Measurements from ENCODE around the gene DISC1. TPM values are rescaled to one million over a fixed set of nuclear protein-coding genes. Genes with fewer than 3 reads are reported as not detected.

Gene DISC1
- total RNA-seq, 1 experiment from 2014 or later = 1.8 TPM

GRCh38 chr1:231770506-231771175, 144.1 kb downstream of the DISC1 start:
- no peaks in the 10 kb centered on the region for H3K27me3 ChIP-seq (replicated peaks; ENCODE audit: insufficient read depth, low read depth, low read length, poor library complexity)

GRCh38 chr1:231774719-231775335, 148.2 kb downstream of the DISC1 start:
- DNase-seq (ENCODE audit: low spot score) = no peak
- intact Hi-C loops (cut with micrococcal nuclease; ENCODE audit: unreplicated experiment) = no loop called here
- no peaks in the 10 kb centered on the region for H3K4me1 ChIP-seq (ENCODE audit: insufficient read depth, low read length, poor library complexity, severe bottlenecking)
- H3K36me3 ChIP-seq (ENCODE audit: insufficient read depth, low read length, poor library complexity, severe bottlenecking) = no peaks in the 10 kb centered on the region
- H3K9me3 ChIP-seq (ENCODE audit: low read depth, low read length, poor library complexity, severe bottlenecking) = no peaks in the 10 kb centered on the region
- ChIA-PET CTCF (no interaction called here), POLR2A (ENCODE audit: low non-redundant PET) (no interaction called here)
- no peak overlapping the region for H3K4me3 ChIP-seq (ENCODE audit: low read depth, low read length, poor library complexity, severe bottlenecking)
- TF ChIP-seq EZH2 (IDR thresholded peaks at IDR 0.05; ENCODE audit: borderline replicate concordance, low read depth, low read length, poor library complexity, severe bottlenecking) = no peak
- TF ChIP-seq CTCF (conservative IDR thresholded peaks at IDR 0.05; ENCODE audit: low read depth, low read length) = no peak
- H3K27ac ChIP-seq (ENCODE audit: low read depth, low read length, poor library complexity, severe bottlenecking) = no peak overlapping the region
- no TSS peak for BruUV-seq (replicated peaks)
- H3K27me3 ChIP-seq (replicated peaks; ENCODE audit: insufficient read depth, low read depth, low read length, poor library complexity) = no peaks in the 10 kb centered on the region

More at GRCh38 chr1:231770506-231771175, 144.1 kb downstream of the DISC1 start:
- no TSS peak for BruUV-seq (replicated peaks)
- ChIA-PET CTCF (no interaction called here), POLR2A (ENCODE audit: low non-redundant PET) (no interaction called here)
- TF ChIP-seq CTCF (conservative IDR thresholded peaks at IDR 0.05; ENCODE audit: low read depth, low read length) = no peak
- TF ChIP-seq EZH2 (IDR thresholded peaks at IDR 0.05; ENCODE audit: borderline replicate concordance, low read depth, low read length, poor library complexity, severe bottlenecking) = no peak
- H3K9me3 ChIP-seq (ENCODE audit: low read depth, low read length, poor library complexity, severe bottlenecking) = no peaks in the 10 kb centered on the region
- intact Hi-C loops (cut with micrococcal nuclease; ENCODE audit: unreplicated experiment) = no loop called here
- DNase-seq (ENCODE audit: low spot score) = no peak
- H3K27ac ChIP-seq (ENCODE audit: low read depth, low read length, poor library complexity, severe bottlenecking) = no peak overlapping the region
- no peak overlapping the region for H3K4me3 ChIP-seq (ENCODE audit: low read depth, low read length, poor library complexity, severe bottlenecking)
- H3K36me3 ChIP-seq (ENCODE audit: insufficient read depth, low read length, poor library complexity, severe bottlenecking) = no peaks in the 10 kb centered on the region
- H3K4me1 ChIP-seq (ENCODE audit: insufficient read depth, low read length, poor library complexity, severe bottlenecking) = no peaks in the 10 kb centered on the region

GRCh38 chr1:231776010-231776756, 149.6 kb downstream of the DISC1 start:
- intact Hi-C loops (cut with micrococcal nuclease; ENCODE audit: unreplicated experiment) = no loop called here
- Histone ChIP-seq H3K27ac (ENCODE audit: low read depth, low read length, poor library complexity, severe bottlenecking) (no peak overlapping the region), H3K27me3 (replicated peaks; ENCODE audit: insufficient read depth, low read depth, low read length, poor library complexity) (no peaks in the 10 kb centered on the region), H3K4me3 (ENCODE audit: low read depth, low read length, poor library complexity, severe bottlenecking) (no peak overlapping the region), H3K4me1 (ENCODE audit: insufficient read depth, low read length, poor library complexity, severe bottlenecking) (no peaks in the 10 kb centered on the region), H3K9me3 (ENCODE audit: low read depth, low read length, poor library complexity, severe bottlenecking) (no peaks in the 10 kb centered on the region), H3K36me3 (ENCODE audit: insufficient read depth, low read length, poor library complexity, severe bottlenecking) (no peaks in the 10 kb centered on the region)
- POLR2A ChIA-PET (ENCODE audit: low non-redundant PET) = interaction anchor here (0.6 kb wide), 1 partner anchor 174 kb away, joined by 5 read pairs; no protein-coding TSS in a partner anchor
- DNase-seq (ENCODE audit: low spot score) = peak; percentile 7
- no peak for TF ChIP-seq CTCF (conservative IDR thresholded peaks at IDR 0.05; ENCODE audit: low read depth, low read length)
- TF ChIP-seq EZH2 (IDR thresholded peaks at IDR 0.05; ENCODE audit: borderline replicate concordance, low read depth, low read length, poor library complexity, severe bottlenecking) = no peak
- CTCF ChIA-PET = no interaction called here
- no TSS peak for BruUV-seq (replicated peaks)
